Measurements from ENCODE around the gene CDK5. TPM values are rescaled to one million over a fixed set of nuclear protein-coding genes. Genes with fewer than 3 reads are reported as not detected.
A peak's percentile ranks its signal among the peaks of the same experiment; 100 is the strongest.

The CDK5 gene
- total and polyA plus RNA-seq, 9 of the 15 experiments (the other 6 are each of a cell fraction or from before 2014, with no cell fraction given), result 3.2 to 38.0 (median 27.5) TPM

DNA sequence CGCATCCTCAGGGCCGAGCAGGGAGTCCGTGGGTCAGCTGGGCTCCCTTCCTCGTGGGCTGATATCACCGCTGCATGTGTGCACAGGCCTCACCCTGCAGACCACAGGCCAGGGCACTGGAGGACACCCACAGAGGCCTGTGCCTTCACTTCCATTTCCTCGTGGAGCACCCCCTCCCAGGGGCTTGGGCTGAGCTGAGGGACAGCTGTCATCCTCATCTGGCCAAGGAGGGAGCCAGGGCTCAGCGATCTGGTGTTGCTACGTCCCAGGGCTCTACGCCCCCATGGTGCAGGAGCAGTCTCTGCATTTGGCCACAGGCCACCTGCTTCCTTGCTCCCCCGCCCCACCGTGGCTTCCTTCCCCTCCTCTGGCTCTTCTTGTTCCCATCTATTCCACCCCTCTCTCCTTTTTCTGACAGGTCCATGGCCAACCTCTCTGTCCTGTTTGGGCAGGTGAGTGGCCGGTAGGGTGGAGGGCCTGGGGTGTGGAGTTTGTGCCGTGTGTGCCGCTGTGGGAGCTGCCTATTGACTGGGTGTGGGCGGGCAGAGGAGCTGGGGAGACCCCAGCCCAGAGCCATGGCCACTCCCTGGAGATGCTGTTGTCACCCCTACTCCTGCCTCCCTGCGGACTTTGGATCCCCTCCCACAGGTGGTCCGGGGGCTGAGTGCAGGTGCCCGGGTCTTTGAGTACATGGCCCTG, 17.7 kb downstream of the CDK5 start (continued):
- peak; percentile 54; the same call in 1 of the 2 replicates for TF ChIP-seq MAX (CRISPR knock-in tag; IDR thresholded peaks at IDR 0.05)
- TF ChIP-seq, protein P1, sequence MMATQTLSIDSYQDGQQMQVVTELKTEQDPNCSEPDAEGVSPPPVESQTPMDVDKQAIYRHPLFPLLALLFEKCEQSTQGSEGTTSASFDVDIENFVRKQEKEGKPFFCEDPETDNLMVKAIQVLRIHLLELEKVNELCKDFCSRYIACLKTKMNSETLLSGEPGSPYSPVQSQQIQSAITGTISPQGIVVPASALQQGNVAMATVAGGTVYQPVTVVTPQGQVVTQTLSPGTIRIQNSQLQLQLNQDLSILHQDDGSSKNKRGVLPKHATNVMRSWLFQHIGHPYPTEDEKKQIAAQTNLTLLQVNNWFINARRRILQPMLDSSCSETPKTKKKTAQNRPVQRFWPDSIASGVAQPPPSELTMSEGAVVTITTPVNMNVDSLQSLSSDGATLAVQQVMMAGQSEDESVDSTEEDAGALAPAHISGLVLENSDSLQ (IDR thresholded peaks at IDR 0.05), result peak; percentile 69
- TF ChIP-seq CCAR2 (IDR thresholded peaks at IDR 0.05; ENCODE audit: low read depth, low read length), result no peak
- no peak for TF ChIP-seq BRF2 (IDR thresholded peaks at IDR 0.05; ENCODE audit: borderline replicate concordance, insufficient read depth, insufficient read length)
- TF ChIP-seq, protein P2, sequence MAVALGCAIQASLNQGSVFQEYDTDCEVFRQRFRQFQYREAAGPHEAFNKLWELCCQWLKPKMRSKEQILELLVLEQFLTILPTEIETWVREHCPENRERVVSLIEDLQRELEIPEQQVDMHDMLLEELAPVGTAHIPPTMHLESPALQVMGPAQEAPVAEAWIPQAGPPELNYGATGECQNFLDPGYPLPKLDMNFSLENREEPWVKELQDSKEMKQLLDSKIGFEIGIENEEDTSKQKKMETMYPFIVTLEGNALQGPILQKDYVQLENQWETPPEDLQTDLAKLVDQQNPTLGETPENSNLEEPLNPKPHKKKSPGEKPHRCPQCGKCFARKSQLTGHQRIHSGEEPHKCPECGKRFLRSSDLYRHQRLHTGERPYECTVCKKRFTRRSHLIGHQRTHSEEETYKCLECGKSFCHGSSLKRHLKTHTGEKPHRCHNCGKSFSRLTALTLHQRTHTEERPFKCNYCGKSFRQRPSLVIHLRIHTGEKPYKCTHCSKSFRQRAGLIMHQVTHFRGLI (CRISPR knock-in tag; IDR thresholded peaks at IDR 0.05), result no peak
- no peak for TF ChIP-seq TAF1 (IDR thresholded peaks at IDR 0.05; ENCODE audit: control insufficient read depth, extremely low read depth, insufficient read depth, low read length, severe bottlenecking)
- peak; percentile 33 for TF ChIP-seq CHD4 (IDR thresholded peaks at IDR 0.05; ENCODE audit: insufficient read depth, insufficient replicate concordance, low read depth, low read length, poor library complexity, severe bottlenecking)
- no peak for TF ChIP-seq ZNF384 (IDR thresholded peaks at IDR 0.05; ENCODE audit: low read depth, low read length)
- TF ChIP-seq, protein P3, sequence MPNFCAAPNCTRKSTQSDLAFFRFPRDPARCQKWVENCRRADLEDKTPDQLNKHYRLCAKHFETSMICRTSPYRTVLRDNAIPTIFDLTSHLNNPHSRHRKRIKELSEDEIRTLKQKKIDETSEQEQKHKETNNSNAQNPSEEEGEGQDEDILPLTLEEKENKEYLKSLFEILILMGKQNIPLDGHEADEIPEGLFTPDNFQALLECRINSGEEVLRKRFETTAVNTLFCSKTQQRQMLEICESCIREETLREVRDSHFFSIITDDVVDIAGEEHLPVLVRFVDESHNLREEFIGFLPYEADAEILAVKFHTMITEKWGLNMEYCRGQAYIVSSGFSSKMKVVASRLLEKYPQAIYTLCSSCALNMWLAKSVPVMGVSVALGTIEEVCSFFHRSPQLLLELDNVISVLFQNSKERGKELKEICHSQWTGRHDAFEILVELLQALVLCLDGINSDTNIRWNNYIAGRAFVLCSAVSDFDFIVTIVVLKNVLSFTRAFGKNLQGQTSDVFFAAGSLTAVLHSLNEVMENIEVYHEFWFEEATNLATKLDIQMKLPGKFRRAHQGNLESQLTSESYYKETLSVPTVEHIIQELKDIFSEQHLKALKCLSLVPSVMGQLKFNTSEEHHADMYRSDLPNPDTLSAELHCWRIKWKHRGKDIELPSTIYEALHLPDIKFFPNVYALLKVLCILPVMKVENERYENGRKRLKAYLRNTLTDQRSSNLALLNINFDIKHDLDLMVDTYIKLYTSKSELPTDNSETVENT (CRISPR knock-in tag; IDR thresholded peaks at IDR 0.05), result 0 out of 2 replicates have a peak, but pooled peaks have one; percentile 47
- TF ChIP-seq, protein P4, sequence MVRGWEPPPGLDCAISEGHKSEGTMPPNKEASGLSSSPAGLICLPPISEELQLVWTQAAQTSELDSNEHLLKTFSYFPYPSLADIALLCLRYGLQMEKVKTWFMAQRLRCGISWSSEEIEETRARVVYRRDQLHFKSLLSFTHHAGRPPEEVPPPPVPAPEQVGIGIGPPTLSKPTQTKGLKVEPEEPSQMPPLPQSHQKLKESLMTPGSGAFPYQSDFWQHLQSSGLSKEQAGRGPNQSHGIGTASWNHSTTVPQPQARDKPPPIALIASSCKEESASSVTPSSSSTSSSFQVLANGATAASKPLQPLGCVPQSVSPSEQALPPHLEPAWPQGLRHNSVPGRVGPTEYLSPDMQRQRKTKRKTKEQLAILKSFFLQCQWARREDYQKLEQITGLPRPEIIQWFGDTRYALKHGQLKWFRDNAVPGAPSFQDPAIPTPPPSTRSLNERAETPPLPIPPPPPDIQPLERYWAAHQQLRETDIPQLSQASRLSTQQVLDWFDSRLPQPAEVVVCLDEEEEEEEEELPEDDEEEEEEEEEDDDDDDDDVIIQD (CRISPR knock-in tag; IDR thresholded peaks at IDR 0.05), result no peak
- TF ChIP-seq ZNF551 (CRISPR knock-in tag; IDR thresholded peaks at IDR 0.05), result no peak
- TF ChIP-seq CBX8 (IDR thresholded peaks at IDR 0.05; ENCODE audit: borderline replicate concordance, extremely low read depth, low read depth, low read length, poor library complexity, severe bottlenecking), result no peak
- no peak for TF ChIP-seq TCFL5 (CRISPR knock-in tag; conservative IDR thresholded peaks at IDR 0.05)
- TF ChIP-seq TCF3 (CRISPR knock-in tag; IDR thresholded peaks at IDR 0.05), result no peak
- no peak for TF ChIP-seq ELF2 (CRISPR knock-in tag; IDR thresholded peaks at IDR 0.05)
- no peak for TF ChIP-seq ZNF3 (CRISPR knock-in tag; IDR thresholded peaks at IDR 0.05)
- no peak for TF ChIP-seq BRD9 (IDR thresholded peaks at IDR 0.05; ENCODE audit: low read depth, partially characterized antibody)
- no peak for TF ChIP-seq HMG20A (CRISPR knock-in tag; conservative IDR thresholded peaks at IDR 0.05)
- TF ChIP-seq RB1 (IDR thresholded peaks at IDR 0.05; ENCODE audit: low read depth), result no peak
- no peak for TF ChIP-seq POLR2A (conservative IDR thresholded peaks at IDR 0.05)

Data from K562 (cell line).